ENCODE results near the gene DEFB131A. TPM values are rescaled to one million over a fixed set of nuclear protein-coding genes. Genes with fewer than 3 reads are reported as not detected.
A peak's percentile ranks its signal among the peaks of the same experiment; 100 is the strongest.
"Not testable (repeated sequence)": the region's sequence is repeated elsewhere in the genome, so short reads cannot be mapped to it uniquely, and the experiment has no call there.

Gene DEFB131A
- total RNA-seq, 1 experiment from 2014 or later: not detected

DNA sequence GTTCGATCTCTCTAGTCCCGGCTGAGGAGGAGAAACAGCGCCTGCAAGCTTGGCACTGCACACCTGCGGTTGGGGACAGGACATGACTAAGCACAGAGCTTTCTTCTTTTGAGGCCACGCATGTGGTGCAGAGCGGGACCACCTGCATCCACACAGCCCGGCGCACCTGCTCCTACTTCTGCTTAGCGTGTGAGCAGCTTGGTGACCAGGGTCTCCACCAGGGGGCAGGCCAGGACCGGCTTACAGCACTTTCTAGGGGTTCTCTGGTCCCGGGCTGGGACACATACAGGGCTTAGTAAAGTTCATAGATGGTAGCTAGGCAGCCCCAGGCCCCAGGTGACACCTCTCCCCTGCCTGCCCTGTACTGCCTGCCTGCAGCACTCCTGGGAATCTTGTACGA, 51.2 kb downstream of the DEFB131A start:
- H3K27ac Mint-ChIP-seq; H4K91ac ChIP-seq (ENCODE audit: insufficient read length, low read depth, low read length); H3K4ac ChIP-seq (ENCODE audit: low read depth, low read length); H2AFZ ChIP-seq (ENCODE audit: low read length); H3K79me2 ChIP-seq (ENCODE audit: insufficient read depth, low read length); H3K23ac ChIP-seq (ENCODE audit: insufficient read length, low read depth, low read length); H3K27me3 ChIP-seq (ENCODE audit: insufficient read depth, low read length); H3K4me2 ChIP-seq (ENCODE audit: insufficient read depth, insufficient read length, low read length); H3K36me3 Mint-ChIP-seq (ENCODE audit: insufficient read depth in 1 of 3, low read depth in 3 of 3); H2AK5ac ChIP-seq (ENCODE audit: insufficient read length, low read length); H3K4me1 ChIP-seq (ENCODE audit: insufficient read depth, low read length); H4K5ac ChIP-seq (ENCODE audit: insufficient read length, low read depth, low read length); H3K4me1 Mint-ChIP-seq; H3K9me3 ChIP-seq (ENCODE audit: control insufficient read depth, low read depth, low read length); H3K9me3 Mint-ChIP-seq; H3K9ac ChIP-seq (ENCODE audit: extremely low read depth, insufficient read length, low read length); H2BK5ac ChIP-seq (ENCODE audit: insufficient read length, low read length); H2BK120ac ChIP-seq (ENCODE audit: low read depth, low read length, poor library complexity, severe bottlenecking); H4K8ac ChIP-seq (replicated peaks; ENCODE audit: insufficient read length, low read depth, low read length); H3T11ph ChIP-seq (ENCODE audit: low read length); H4K20me1 ChIP-seq (ENCODE audit: control insufficient read depth, insufficient read depth, insufficient read length); H2BK20ac ChIP-seq (ENCODE audit: low read depth, low read length, poor library complexity, severe bottlenecking); H3K14ac ChIP-seq (ENCODE audit: insufficient read depth, low read length); H3K4me3 Mint-ChIP-seq; H3K27ac ChIP-seq (ENCODE audit: insufficient read length, low read depth, low read length); H3K56ac ChIP-seq (ENCODE audit: insufficient read length, low read depth, low read length); H2BK15ac ChIP-seq (ENCODE audit: low read depth, low read length); H2BK12ac ChIP-seq (ENCODE audit: insufficient read length, low read depth, low read length); H3K23me2 ChIP-seq (ENCODE audit: insufficient read length, low read depth, low read length, poor library complexity, severe bottlenecking); H3K79me1 ChIP-seq (ENCODE audit: insufficient read depth, low read depth, low read length, poor library complexity, severe bottlenecking); H3K18ac ChIP-seq (ENCODE audit: insufficient read length, low read depth, low read length): not testable (repeated sequence)
- peak; percentile 88 for DNase-seq
- TF ChIP-seq, protein P1, sequence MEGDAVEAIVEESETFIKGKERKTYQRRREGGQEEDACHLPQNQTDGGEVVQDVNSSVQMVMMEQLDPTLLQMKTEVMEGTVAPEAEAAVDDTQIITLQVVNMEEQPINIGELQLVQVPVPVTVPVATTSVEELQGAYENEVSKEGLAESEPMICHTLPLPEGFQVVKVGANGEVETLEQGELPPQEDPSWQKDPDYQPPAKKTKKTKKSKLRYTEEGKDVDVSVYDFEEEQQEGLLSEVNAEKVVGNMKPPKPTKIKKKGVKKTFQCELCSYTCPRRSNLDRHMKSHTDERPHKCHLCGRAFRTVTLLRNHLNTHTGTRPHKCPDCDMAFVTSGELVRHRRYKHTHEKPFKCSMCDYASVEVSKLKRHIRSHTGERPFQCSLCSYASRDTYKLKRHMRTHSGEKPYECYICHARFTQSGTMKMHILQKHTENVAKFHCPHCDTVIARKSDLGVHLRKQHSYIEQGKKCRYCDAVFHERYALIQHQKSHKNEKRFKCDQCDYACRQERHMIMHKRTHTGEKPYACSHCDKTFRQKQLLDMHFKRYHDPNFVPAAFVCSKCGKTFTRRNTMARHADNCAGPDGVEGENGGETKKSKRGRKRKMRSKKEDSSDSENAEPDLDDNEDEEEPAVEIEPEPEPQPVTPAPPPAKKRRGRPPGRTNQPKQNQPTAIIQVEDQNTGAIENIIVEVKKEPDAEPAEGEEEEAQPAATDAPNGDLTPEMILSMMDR (conservative IDR thresholded peaks at IDR 0.05): peak; percentile 71
- no CpG with 5 or more reads among the region's 12 CpGs for WGBS (ENCODE audit: extremely low coverage, insufficient read length, low lambda C conversion rate)
- H3K27me3 Mint-ChIP-seq (ENCODE audit: low read depth): peaks cover 58% of the 10 kb centered on the region

DNA sequence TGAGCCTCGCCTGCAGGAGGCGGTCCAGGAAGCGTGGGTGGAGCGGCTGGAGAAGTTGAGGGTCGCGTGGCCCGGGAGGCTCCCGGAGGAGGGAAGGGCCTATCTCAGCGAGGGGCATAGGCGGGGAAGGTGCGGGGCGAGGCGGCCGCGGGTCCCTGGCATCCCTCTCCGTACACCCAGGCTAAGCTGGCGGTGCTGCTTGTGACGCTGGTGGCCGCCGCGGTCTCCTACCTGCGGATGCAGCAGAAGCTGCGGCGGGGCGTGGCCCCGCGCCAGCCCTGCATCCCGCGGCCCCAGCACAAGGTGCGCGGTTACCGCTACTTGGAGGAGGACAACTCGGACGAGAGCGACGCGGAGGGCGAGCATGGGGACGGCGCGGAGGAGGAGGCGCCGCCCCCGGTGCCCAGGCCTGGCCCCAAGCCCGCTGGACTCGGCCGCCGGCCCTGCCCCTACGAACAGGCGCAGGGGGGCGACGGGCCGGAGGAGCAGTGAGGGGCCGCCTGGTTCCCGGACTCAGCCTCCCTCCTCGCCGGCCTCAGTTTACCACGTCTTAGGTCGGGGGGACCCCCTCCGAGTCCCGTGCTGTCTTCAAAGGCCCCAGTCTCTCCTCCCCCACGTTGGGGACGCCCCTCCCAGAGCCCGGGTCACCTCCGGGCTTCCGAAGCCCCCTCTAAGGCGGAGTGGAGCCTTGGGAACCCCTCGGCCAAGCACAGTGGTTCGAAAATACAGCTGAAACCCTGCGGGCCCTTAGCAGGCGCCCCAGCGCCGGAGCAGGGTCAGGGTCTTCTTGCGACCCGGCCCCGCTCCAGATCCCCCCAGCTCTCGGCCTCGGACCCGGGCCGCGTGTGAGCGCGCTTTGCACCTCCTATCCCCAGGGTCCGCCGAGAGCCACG, 53.6 kb downstream of the DEFB131A start:
- not testable (repeated sequence) for H3K18ac ChIP-seq (ENCODE audit: insufficient read length, low read depth, low read length); H3K27ac Mint-ChIP-seq; DNase-seq; H3K9me3 Mint-ChIP-seq; H3K79me1 ChIP-seq (ENCODE audit: insufficient read depth, low read depth, low read length, poor library complexity, severe bottlenecking); H3K4me1 Mint-ChIP-seq; H3K23me2 ChIP-seq (ENCODE audit: insufficient read length, low read depth, low read length, poor library complexity, severe bottlenecking); H3K36me3 Mint-ChIP-seq (ENCODE audit: insufficient read depth in 1 of 3, low read depth in 3 of 3); H2BK20ac ChIP-seq (ENCODE audit: low read depth, low read length, poor library complexity, severe bottlenecking); H3K14ac ChIP-seq (ENCODE audit: insufficient read depth, low read length); H3K56ac ChIP-seq (ENCODE audit: insufficient read length, low read depth, low read length); H2BK15ac ChIP-seq (ENCODE audit: low read depth, low read length); H3T11ph ChIP-seq (ENCODE audit: low read length); H4K20me1 ChIP-seq (ENCODE audit: control insufficient read depth, insufficient read depth, insufficient read length); H2AK5ac ChIP-seq (ENCODE audit: insufficient read length, low read length); H3K23ac ChIP-seq (ENCODE audit: insufficient read length, low read depth, low read length); H4K8ac ChIP-seq (replicated peaks; ENCODE audit: insufficient read length, low read depth, low read length); H4K5ac ChIP-seq (ENCODE audit: insufficient read length, low read depth, low read length); H3K4ac ChIP-seq (ENCODE audit: low read depth, low read length); H2AFZ ChIP-seq (ENCODE audit: low read length); H3K4me1 ChIP-seq (ENCODE audit: insufficient read depth, low read length); H3K27me3 ChIP-seq (ENCODE audit: insufficient read depth, low read length); H3K9ac ChIP-seq (ENCODE audit: extremely low read depth, insufficient read length, low read length); H3K79me2 ChIP-seq (ENCODE audit: insufficient read depth, low read length); H2BK5ac ChIP-seq (ENCODE audit: insufficient read length, low read length); H3K9me3 ChIP-seq (ENCODE audit: control insufficient read depth, low read depth, low read length); H2BK12ac ChIP-seq (ENCODE audit: insufficient read length, low read depth, low read length); H4K91ac ChIP-seq (ENCODE audit: insufficient read length, low read depth, low read length); H2BK120ac ChIP-seq (ENCODE audit: low read depth, low read length, poor library complexity, severe bottlenecking); H3K27ac ChIP-seq (ENCODE audit: insufficient read length, low read depth, low read length)
- WGBS (ENCODE audit: extremely low coverage, insufficient read length, low lambda C conversion rate): no CpG with 5 or more reads among the region's 86 CpGs
- peak overlapping the region; percentile 62 for H3K4me2 ChIP-seq (ENCODE audit: insufficient read depth, insufficient read length, low read length)
- peak overlapping the region; percentile 66 to 89 for H3K4me3 Mint-ChIP-seq
- peaks cover 59% of the 10 kb centered on the region for H3K27me3 Mint-ChIP-seq (ENCODE audit: low read depth)
